GM12864 (cell line): ENCODE results near the gene ASB2.

Experiments
- DNase-seq: peaks from one replicate; pipeline ENCODE4 v3.0.0-alpha.2; 2011; ENCODE audit warnings: low read depth
- H3K4me3 ChIP-seq: 2 replicates; pipeline ENCODE4 v1.5.1; 2011; ENCODE audit warnings: mild to moderate bottlenecking, low read depth, low read length, control low read depth
- TF ChIP-seq, protein P1 (sequence below): IDR thresholded peaks from 2 replicates; pipeline ENCODE4 v1.5.1; 2011; ENCODE audit warnings: low read depth, mild to moderate bottlenecking, moderate library complexity, low read length, control low read depth, inconsistent platforms; ENCODE audit errors: missing control alignments

The ASB2 gene

DNA sequence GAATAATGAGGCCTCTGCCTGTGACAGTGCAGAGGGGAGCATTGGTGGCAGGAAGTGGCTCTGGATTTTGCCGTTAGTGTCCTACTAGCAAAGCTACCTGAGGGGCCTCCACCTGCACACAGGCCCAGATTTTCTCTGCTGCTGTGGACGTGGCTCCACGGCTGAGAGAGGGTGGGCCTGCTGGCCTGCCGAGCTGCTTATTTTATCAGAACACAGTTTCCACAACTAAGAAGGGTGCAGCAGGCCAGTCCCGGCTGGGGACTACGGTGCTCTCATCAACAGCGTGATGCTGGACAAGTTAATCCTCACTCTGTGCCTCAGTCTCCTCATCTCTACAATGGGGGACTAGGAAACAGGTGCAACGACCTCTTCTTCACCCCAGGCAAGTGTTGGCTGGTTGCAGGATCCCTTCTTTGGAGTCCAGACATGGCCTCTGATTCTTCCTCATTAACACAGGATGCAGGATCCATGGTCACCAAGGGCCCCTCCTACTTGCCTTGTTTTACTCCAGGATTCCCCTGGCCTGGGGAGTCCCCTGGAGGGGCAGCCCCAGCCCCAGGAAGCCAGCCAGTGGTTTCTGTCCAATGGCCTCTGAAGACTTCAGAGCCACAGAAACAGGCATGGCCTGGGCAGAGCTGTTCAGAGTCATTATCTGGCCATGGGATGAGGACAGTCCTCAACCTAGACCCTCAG is 45.9 kb downstream of the ASB2 start:
- DNase-seq = no peak
- H3K4me3 ChIP-seq = no peak overlapping the region
- TF ChIP-seq, protein P1, sequence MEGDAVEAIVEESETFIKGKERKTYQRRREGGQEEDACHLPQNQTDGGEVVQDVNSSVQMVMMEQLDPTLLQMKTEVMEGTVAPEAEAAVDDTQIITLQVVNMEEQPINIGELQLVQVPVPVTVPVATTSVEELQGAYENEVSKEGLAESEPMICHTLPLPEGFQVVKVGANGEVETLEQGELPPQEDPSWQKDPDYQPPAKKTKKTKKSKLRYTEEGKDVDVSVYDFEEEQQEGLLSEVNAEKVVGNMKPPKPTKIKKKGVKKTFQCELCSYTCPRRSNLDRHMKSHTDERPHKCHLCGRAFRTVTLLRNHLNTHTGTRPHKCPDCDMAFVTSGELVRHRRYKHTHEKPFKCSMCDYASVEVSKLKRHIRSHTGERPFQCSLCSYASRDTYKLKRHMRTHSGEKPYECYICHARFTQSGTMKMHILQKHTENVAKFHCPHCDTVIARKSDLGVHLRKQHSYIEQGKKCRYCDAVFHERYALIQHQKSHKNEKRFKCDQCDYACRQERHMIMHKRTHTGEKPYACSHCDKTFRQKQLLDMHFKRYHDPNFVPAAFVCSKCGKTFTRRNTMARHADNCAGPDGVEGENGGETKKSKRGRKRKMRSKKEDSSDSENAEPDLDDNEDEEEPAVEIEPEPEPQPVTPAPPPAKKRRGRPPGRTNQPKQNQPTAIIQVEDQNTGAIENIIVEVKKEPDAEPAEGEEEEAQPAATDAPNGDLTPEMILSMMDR = no peak

DNA sequence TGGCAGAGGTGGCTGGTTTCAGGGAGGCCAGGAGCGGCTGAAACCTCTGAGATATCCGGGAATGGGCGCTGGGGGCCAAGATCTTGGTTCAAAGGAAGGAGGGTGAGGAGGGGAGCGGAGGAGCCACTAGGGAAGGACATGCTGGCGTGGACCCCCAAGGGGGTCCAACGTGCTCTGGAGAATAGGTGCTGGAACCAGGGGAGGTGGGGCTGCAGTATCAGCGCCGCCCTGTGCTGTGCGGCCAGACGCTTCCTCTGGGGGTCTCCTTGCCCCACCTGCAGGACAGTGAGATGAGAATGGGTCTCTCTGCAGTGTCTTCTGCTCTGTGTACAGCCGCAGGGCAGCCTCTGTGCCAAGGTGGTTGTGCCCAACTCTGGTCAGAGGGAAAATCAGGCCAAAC is 46.7 kb downstream of the ASB2 start:
- no peak for DNase-seq
- TF ChIP-seq, protein P1 = no peak
- no peak overlapping the region for H3K4me3 ChIP-seq

DNA sequence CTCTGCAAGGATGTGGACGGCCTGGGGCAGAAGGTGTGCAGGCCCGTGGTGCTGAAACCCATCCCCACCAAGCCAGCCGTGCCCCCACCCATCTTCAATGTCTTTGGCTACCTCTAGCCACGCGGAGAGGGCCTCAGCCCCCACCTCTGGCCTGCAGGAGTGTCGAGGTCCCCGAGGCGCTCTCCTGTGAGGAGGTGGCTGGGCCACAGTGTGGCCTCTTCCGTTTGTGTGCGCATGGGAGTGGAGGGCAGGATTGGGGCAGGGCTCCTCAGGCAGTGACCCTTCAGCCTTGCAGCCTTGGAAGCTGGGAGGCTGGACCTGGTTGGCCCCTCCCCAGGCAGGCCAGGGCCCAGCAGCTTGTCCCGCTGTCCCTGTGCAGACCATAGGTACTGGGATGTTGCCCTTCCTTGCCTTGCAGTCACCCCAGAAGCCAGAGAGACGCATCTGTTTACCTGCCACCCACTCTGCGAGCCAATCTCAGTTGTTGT is 47.3 kb downstream of the ASB2 start:
- DNase-seq = no peak
- H3K4me3 ChIP-seq = no peak overlapping the region
- TF ChIP-seq, protein P1 = no peak

DNA sequence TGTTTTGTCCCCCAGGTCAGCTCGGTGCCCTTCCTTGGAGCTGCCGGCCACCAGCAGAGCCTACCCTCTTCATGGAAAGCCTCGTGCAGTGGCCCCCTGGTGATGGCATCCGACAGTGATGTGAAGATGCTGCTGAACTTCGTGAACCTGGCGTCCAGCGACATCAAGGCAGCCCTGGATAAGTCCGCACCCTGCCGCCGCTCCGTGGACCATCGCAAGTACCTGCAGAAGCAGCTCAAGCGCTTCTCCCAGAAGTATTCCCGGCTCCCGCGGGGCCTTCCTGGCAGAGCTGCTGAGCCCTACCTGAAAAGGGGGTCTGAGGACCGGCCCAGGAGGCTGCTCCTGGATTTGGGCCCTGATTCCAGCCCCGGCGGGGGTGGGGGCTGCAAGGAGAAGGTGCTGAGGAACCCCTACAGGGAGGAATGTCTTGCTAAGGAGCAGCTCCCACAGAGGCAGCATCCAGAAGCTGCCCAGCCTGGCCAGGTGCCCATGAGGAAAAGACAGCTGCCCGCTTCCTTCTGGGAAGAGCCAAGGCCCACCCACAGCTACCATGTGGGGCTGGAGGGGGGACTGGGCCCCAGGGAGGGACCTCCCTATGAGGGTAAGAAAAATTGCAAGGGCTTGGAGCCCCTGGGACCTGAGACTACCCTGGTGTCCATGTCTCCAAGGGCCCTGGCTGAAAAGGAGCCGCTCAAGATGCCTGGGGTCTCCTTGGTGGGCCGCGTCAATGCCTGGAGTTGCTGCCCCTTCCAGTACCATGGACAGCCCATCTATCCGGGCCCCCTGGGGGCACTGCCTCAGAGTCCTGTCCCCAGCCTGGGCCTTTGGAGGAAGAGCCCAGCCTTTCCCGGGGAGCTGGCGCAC is 48.0 kb downstream of the ASB2 start:
- TF ChIP-seq, protein P1 = no peak
- no peak for DNase-seq
- H3K4me3 ChIP-seq = no peak overlapping the region

DNA sequence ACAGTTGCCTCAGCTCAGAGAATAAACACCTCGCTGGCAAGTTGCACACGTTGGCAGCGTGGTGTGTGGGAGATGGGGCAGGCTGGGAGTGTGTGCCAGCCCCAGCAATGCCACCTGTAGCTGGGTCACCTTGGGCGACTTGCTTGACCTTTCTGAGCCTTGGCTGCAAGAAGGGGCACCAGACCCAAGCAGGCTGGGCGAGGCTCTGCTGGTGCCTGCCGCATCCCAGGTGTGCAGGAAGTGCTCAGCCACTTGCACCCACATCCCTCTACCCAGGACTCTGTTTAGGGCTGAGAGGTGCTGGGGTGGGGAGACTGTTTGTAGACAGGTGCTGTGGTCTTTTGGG is 48.6 kb downstream of the ASB2 start:
- TF ChIP-seq, protein P1 = no peak
- no peak for DNase-seq
- no peak overlapping the region for H3K4me3 ChIP-seq

DNA sequence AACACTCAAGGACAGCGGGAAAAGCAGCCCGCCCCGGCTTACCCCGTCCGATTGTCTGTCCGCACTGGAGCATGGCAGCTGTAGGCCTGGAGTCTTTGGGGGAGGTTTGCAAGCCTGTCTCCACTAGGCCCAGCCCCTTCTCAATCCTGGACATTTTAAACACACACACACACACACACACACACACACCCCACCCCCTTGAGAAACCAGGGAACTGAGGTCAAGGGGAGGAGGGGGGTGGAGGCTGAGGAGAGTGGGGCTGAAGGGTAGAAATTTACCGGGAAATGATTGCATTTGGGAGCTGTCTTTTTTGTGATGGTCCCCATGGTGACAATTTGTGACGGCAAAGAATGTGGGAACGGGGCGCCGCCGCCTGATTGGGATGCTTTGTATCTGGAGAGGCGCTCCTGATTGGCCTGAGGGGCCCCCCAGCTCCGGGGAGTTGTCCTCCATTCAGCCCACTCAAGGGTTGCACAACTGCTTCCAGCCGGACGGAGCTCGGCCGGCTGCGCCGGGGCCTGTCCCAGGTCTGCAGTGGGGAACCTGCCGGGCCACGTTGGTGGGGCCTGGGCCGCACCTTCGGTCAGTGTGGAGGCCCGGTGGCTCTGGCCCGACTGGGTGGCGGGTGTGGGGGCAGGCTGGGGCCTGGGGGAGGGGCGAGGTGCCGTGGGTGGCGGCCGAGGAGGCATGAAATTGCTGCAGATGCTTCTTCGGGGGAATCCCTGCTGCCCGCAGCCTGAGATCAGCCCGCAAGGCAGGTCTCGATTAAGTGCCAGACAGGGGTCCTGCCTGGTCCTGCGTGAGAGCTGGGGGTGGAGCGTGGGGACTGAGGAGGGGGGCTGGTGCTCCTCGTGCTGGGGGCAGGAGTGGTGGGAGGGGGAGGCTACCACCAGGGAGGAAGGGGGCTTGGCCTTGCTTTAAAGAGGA is 49.2 kb downstream of the ASB2 start, which contains the start of gene FAM181A:
Gene FAM181A (plus strand): TSS at position 472 of the 927 bp plus-strand sequence. CDS start 942 bp downstream, outside the sequence.
- TF ChIP-seq, protein P1 = no peak
- DNase-seq = no peak
- no peak within 1 kb of the TSS for H3K4me3 ChIP-seq
